GM12878 (cell line): Measurements from ENCODE around the gene ZBTB48. TPM values are rescaled to one million over a fixed set of nuclear protein-coding genes. Genes with fewer than 3 reads are reported as not detected.

Source experiments
- ASH2L ChIP-seq: fragments of 300-600, 200-600 bp; sonication (generic); IDR thresholded peaks from 2 replicates; pipeline ENCODE4 v1.6.1; 2017; ENCODE audit warnings: low read depth, mild to moderate bottlenecking, borderline replicate concordance
- CBFB ChIP-seq: IDR thresholded peaks from 2 replicates; pipeline ENCODE4 v1.6.1; 2016; ENCODE audit warnings: antibody characterized with exemption, low read depth
- CBX3 ChIP-seq: fragments of 200-600 bp; sonication (generic); IDR thresholded peaks from 2 replicates; pipeline ENCODE4 v1.6.1; 2016; ENCODE audit warnings: low read depth, borderline replicate concordance
- CREB1 ChIP-seq: IDR thresholded peaks from 2 replicates; pipeline ENCODE4 v1.6.1; 2012; ENCODE audit warnings: low read depth, mild to moderate bottlenecking, inconsistent platforms
- PAX8 ChIP-seq: fragments of 450-650 bp; IDR thresholded peaks from 2 replicates; pipeline ENCODE4 v1.6.1; 2017; ENCODE audit warnings: mild to moderate bottlenecking, moderate library complexity
- RB1 ChIP-seq: fragments of 450-650 bp; formaldehyde crosslinking; IDR thresholded peaks from 2 replicates; pipeline ENCODE4 v1.6.1; 2017; ENCODE audit warnings: mild to moderate bottlenecking, borderline replicate concordance
- SIN3A ChIP-seq: IDR thresholded peaks from 2 replicates; pipeline ENCODE4 v1.6.1; 2012; ENCODE audit warnings: low read depth, low read length, improper control_type of control experiment
- SUZ12 ChIP-seq: fragments of 200-600 bp; sonication (generic); IDR thresholded peaks from one replicate; pipeline ENCODE4 v1.6.1; 2018; ENCODE audit warnings: antibody characterized with exemption, mild to moderate bottlenecking; ENCODE audit not compliant: unreplicated experiment
- TARDBP ChIP-seq: IDR thresholded peaks from 2 replicates; pipeline ENCODE4 v1.6.1; 2016; ENCODE audit warnings: borderline replicate concordance
- TCF7 ChIP-seq: IDR thresholded peaks from 2 replicates; pipeline ENCODE4 v1.6.1; 2014; ENCODE audit warnings: antibody characterized with exemption, borderline replicate concordance
- polyA plus RNA-seq, 11 experiments: library from polyadenylated mRNA; depleted of rRNA in 4 of 11; unstranded in 6 of 11; stranded (reverse) in 5 of 11; fragments of >200 nt; fragmentation: Nextera tagmentation in 4 of 11; fragmentation: Illumina TruSeq in 1 of 11; extraction: Ambion mirVana in 4 of 11; extraction: Trizol in 1 of 11; gene quantifications; 1 replicate in 1 of 11; 2 replicates in 10 of 11; pipeline versions ENCODE4 v1.2.1 to v1.2.3, GENCODE V29; 2011 to 2016; ENCODE audit warnings: inconsistent platforms in 2 of 11, missing spikeins in 2 of 11, low read depth in 1 of 11
- total RNA-seq, 4 experiments: library from RNA; depleted of rRNA in 3 of 4; stranded (reverse); fragments of >200 nt in 3 of 4; fragmentation: Illumina TruSeq in 1 of 4; extraction: Trizol in 1 of 4; gene quantifications; 2 replicates each; pipeline versions ENCODE4 v1.2.1 to v1.2.3, GENCODE V29; 2013 to 2021
- TF ChIP-seq, protein P1 (sequence below): fragments of 450-650 bp; IDR thresholded peaks from 2 replicates; pipeline ENCODE4 v1.6.1; 2018; ENCODE audit warnings: borderline replicate concordance, mild to moderate bottlenecking; ENCODE audit not compliant: partially characterized antibody
- TF ChIP-seq, protein P2 (sequence below): fragments of 450-650 bp; formaldehyde crosslinking; IDR thresholded peaks from 2 replicates; pipeline ENCODE4 v1.5.0; 2022; ENCODE audit warnings: mild to moderate bottlenecking, missing genetic modification characterization
- TF ChIP-seq, protein P3 (sequence below): fragments of 450-650 bp; IDR thresholded peaks from 2 replicates; pipeline ENCODE4 v1.6.1; 2017; ENCODE audit warnings: mild to moderate bottlenecking, moderate library complexity
- TF ChIP-seq, protein P4 (sequence below): IDR thresholded peaks from 2 replicates; pipeline ENCODE4 v1.6.1; 2011; ENCODE audit warnings: low read depth, mild to moderate bottlenecking, low read length, moderate library complexity, borderline replicate concordance; ENCODE audit errors: extremely low read depth
- TF ChIP-seq, protein P5 (sequence below): IDR thresholded peaks from 2 replicates; pipeline ENCODE4 v1.6.1; 2012; ENCODE audit warnings: mild to moderate bottlenecking, low read depth, low read length

The ZBTB48 gene
- total and polyA plus RNA-seq, 10 of the 15 experiments (the other 5 are each of a cell fraction or from before 2014, with no cell fraction given) = 1.00 to 25.3 (median 16.7) TPM

DNA sequence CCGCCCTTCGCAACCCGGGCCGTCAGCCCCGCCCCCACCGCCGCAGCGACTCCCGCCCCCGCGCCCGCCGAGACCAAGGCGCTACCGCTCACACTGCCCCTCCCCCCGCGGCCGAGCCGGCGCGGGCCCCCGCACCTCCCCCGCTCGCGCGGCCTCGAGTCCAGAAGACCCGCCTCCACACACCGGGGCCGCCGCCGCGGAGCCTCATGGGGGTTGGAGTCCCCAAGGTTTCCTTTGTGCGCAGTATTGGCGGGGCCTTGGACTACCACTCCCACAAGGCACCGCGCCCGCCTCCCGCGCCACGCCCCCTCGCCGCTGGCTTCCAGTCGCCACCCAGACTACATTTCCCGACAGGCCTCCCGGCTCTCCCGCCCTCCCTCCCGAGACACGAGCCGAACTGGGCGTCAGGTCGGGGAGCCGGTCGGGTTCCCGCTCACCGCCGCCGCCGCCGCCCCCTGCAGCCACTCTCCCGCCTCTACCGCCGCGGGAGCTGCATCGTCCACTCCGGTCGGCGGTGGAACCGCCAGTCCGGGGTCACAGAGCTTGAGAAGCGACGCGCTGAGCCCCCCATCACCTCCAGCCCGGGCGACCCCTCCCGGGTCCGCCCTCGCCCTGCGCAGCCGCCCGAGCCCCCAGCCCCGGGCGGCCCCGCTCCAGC, 33.7 kb downstream of the ZBTB48 start, which contains the start of gene PHF13 (continued):
- peak; percentile 81; the same call in 1 of the 2 replicates for TF ChIP-seq TARDBP
- TF ChIP-seq, protein P1, sequence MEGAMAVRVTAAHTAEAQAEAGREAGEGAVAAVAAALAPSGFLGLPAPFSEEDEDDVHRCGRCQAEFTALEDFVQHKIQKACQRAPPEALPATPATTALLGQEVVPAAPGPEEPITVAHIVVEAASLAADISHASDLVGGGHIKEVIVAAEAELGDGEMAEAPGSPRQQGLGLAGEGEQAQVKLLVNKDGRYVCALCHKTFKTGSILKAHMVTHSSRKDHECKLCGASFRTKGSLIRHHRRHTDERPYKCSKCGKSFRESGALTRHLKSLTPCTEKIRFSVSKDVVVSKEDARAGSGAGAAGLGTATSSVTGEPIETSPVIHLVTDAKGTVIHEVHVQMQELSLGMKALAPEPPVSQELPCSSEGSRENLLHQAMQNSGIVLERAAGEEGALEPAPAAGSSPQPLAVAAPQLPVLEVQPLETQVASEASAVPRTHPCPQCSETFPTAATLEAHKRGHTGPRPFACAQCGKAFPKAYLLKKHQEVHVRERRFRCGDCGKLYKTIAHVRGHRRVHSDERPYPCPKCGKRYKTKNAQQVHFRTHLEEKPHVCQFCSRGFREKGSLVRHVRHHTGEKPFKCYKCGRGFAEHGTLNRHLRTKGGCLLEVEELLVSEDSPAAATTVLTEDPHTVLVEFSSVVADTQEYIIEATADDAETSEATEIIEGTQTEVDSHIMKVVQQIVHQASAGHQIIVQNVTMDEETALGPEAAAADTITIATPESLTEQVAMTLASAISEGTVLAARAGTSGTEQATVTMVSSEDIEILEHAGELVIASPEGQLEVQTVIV = no peak
- peak; percentile 58; the same call in 1 of the 2 replicates for TF ChIP-seq RB1
- TF ChIP-seq, protein P2, sequence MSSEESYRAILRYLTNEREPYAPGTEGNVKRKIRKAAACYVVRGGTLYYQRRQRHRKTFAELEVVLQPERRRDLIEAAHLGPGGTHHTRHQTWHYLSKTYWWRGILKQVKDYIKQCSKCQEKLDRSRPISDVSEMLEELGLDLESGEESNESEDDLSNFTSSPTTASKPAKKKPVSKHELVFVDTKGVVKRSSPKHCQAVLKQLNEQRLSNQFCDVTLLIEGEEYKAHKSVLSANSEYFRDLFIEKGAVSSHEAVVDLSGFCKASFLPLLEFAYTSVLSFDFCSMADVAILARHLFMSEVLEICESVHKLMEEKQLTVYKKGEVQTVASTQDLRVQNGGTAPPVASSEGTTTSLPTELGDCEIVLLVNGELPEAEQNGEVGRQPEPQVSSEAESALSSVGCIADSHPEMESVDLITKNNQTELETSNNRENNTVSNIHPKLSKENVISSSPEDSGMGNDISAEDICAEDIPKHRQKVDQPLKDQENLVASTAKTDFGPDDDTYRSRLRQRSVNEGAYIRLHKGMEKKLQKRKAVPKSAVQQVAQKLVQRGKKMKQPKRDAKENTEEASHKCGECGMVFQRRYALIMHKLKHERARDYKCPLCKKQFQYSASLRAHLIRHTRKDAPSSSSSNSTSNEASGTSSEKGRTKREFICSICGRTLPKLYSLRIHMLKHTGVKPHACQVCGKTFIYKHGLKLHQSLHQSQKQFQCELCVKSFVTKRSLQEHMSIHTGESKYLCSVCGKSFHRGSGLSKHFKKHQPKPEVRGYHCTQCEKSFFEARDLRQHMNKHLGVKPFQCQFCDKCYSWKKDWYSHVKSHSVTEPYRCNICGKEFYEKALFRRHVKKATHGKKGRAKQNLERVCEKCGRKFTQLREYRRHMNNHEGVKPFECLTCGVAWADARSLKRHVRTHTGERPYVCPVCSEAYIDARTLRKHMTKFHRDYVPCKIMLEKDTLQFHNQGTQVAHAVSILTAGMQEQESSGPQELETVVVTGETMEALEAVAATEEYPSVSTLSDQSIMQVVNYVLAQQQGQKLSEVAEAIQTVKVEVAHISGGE = no peak
- no peak for TF ChIP-seq PAX8
- no peak for TF ChIP-seq CBX3
- no peak for TF ChIP-seq TCF7
- TF ChIP-seq SUZ12 = no peak
- peak; percentile 23; the same call in 1 of the 2 replicates for TF ChIP-seq SIN3A
- peak; percentile 78 for TF ChIP-seq CREB1
- TF ChIP-seq, protein P3, sequence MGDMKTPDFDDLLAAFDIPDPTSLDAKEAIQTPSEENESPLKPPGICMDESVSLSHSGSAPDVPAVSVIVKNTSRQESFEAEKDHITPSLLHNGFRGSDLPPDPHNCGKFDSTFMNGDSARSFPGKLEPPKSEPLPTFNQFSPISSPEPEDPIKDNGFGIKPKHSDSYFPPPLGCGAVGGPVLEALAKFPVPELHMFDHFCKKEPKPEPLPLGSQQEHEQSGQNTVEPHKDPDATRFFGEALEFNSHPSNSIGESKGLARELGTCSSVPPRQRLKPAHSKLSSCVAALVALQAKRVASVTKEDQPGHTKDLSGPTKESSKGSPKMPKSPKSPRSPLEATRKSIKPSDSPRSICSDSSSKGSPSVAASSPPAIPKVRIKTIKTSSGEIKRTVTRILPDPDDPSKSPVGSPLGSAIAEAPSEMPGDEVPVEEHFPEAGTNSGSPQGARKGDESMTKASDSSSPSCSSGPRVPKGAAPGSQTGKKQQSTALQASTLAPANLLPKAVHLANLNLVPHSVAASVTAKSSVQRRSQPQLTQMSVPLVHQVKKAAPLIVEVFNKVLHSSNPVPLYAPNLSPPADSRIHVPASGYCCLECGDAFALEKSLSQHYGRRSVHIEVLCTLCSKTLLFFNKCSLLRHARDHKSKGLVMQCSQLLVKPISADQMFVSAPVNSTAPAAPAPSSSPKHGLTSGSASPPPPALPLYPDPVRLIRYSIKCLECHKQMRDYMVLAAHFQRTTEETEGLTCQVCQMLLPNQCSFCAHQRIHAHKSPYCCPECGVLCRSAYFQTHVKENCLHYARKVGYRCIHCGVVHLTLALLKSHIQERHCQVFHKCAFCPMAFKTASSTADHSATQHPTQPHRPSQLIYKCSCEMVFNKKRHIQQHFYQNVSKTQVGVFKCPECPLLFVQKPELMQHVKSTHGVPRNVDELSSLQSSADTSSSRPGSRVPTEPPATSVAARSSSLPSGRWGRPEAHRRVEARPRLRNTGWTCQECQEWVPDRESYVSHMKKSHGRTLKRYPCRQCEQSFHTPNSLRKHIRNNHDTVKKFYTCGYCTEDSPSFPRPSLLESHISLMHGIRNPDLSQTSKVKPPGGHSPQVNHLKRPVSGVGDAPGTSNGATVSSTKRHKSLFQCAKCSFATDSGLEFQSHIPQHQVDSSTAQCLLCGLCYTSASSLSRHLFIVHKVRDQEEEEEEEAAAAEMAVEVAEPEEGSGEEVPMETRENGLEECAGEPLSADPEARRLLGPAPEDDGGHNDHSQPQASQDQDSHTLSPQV = no peak
- TF ChIP-seq ASH2L = no peak
- 0 out of 2 replicates have a peak, but pooled peaks have one; percentile 36 for TF ChIP-seq CBFB
- TF ChIP-seq, protein P4, sequence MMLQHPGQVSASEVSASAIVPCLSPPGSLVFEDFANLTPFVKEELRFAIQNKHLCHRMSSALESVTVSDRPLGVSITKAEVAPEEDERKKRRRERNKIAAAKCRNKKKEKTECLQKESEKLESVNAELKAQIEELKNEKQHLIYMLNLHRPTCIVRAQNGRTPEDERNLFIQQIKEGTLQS = no peak
- TF ChIP-seq, protein P5, sequence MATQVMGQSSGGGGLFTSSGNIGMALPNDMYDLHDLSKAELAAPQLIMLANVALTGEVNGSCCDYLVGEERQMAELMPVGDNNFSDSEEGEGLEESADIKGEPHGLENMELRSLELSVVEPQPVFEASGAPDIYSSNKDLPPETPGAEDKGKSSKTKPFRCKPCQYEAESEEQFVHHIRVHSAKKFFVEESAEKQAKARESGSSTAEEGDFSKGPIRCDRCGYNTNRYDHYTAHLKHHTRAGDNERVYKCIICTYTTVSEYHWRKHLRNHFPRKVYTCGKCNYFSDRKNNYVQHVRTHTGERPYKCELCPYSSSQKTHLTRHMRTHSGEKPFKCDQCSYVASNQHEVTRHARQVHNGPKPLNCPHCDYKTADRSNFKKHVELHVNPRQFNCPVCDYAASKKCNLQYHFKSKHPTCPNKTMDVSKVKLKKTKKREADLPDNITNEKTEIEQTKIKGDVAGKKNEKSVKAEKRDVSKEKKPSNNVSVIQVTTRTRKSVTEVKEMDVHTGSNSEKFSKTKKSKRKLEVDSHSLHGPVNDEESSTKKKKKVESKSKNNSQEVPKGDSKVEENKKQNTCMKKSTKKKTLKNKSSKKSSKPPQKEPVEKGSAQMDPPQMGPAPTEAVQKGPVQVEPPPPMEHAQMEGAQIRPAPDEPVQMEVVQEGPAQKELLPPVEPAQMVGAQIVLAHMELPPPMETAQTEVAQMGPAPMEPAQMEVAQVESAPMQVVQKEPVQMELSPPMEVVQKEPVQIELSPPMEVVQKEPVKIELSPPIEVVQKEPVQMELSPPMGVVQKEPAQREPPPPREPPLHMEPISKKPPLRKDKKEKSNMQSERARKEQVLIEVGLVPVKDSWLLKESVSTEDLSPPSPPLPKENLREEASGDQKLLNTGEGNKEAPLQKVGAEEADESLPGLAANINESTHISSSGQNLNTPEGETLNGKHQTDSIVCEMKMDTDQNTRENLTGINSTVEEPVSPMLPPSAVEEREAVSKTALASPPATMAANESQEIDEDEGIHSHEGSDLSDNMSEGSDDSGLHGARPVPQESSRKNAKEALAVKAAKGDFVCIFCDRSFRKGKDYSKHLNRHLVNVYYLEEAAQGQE = no peak
